NCI-H2196 (cell line): ENCODE measurements around the gene STYXL2.

Source experiments
- DNase-seq: peaks from one replicate; lab custom pipeline; 2025; ENCODE audit not compliant: unreplicated experiment; lab: John Stamatoyannopoulos, UW

The STYXL2 gene

GRCh38 chr1:167093846-167094516 is at the start of gene STYXL2:
Gene STYXL2, plus strand, starts transcription at chr1:167094075. Its CDS starts 775 bp downstream, at chr1:167094850.
- no peak for DNase-seq

GRCh38 chr1:167051907-167052306 is 42.0 kb upstream of the STYXL2 start:
- no peak for DNase-seq

GRCh38 chr1:167052389-167052788 is 41.5 kb upstream of the STYXL2 start:
- no peak for DNase-seq

- DNase-seq = no peak
These were observed 39.3 kb upstream of the STYXL2 start for GRCh38 chr1:167054531-167054930.

GRCh38 chr1:167054946-167055630 is 38.8 kb upstream of the STYXL2 start:
- no peak for DNase-seq

GRCh38 chr1:167056529-167057231 is 37.2 kb upstream of the STYXL2 start:
- DNase-seq = peak; percentile 52

- peak; percentile 61 for DNase-seq
These were observed 36.6 kb upstream of the STYXL2 start for GRCh38 chr1:167057241-167057688.

GRCh38 chr1:167059045-167059808 is 34.6 kb upstream of the STYXL2 start:
- DNase-seq = peak; percentile 73

- DNase-seq = no peak
These were observed 34.1 kb upstream of the STYXL2 start for GRCh38 chr1:167059809-167060107.

GRCh38 chr1:167060141-167061072 is 33.5 kb upstream of the STYXL2 start:
- no peak for DNase-seq

GRCh38 chr1:167061073-167061464 is 32.8 kb upstream of the STYXL2 start:
- no peak for DNase-seq

- DNase-seq = no peak
These were observed 29.3 kb upstream of the STYXL2 start for GRCh38 chr1:167064621-167065020.

- DNase-seq = no peak
These were observed 28.4 kb upstream of the STYXL2 start for GRCh38 chr1:167065471-167065870.

GRCh38 chr1:167066333-167067122 is 27.3 kb upstream of the STYXL2 start:
- DNase-seq = peak; percentile 76

GRCh38 chr1:167067904-167068303 is 26.0 kb upstream of the STYXL2 start:
- DNase-seq = no peak

GRCh38 chr1:167068761-167069160 is 25.1 kb upstream of the STYXL2 start:
- no peak for DNase-seq

GRCh38 chr1:167071286-167071685 is 22.6 kb upstream of the STYXL2 start:
- no peak for DNase-seq

- no peak for DNase-seq
These were observed 17.7 kb upstream of the STYXL2 start for GRCh38 chr1:167076136-167076710.
